ENCODE data around the gene P2RY14. TPM values are rescaled to one million over a fixed set of nuclear protein-coding genes. Genes with fewer than 3 reads are reported as not detected.

P2RY14 gene
- total RNA-seq, 1 donor from 2014 or later = not detected

DNA sequence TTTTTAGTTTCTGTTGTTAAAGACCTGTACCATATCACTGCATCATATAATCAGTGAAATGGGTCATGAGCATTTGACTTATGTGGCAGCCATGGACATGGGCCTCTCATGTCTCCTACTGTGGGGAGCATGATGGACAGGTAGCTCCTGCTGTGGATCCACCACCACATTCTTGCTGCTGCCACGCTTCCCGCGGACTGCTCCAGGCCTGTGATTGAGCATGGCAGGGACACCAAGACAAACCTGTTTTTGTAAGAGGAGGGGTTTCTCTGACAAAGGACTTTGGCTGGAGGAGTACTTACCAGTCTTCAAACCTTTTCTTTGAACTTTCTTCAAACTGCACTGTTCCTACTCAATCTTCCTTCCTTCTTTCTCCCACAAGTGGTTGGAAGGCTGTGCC lies 17.9 kb upstream of the P2RY14 start:
- Mint-ChIP-seq H3K36me3 (ENCODE audit: low read depth) (no peaks in the 10 kb centered on the region), H3K9me3 (ENCODE audit: low read depth) (no peaks in the 10 kb centered on the region), H3K4me1 (ENCODE audit: low read depth) (peaks cover 7% of the 10 kb centered on the region), H3K27ac (ENCODE audit: unreplicated experiment) (no peak overlapping the region), H3K27me3 (ENCODE audit: low read depth) (no peaks in the 10 kb centered on the region), H3K4me3 (ENCODE audit: unreplicated experiment) (no peak overlapping the region)
- TF ChIP-seq, protein P1, sequence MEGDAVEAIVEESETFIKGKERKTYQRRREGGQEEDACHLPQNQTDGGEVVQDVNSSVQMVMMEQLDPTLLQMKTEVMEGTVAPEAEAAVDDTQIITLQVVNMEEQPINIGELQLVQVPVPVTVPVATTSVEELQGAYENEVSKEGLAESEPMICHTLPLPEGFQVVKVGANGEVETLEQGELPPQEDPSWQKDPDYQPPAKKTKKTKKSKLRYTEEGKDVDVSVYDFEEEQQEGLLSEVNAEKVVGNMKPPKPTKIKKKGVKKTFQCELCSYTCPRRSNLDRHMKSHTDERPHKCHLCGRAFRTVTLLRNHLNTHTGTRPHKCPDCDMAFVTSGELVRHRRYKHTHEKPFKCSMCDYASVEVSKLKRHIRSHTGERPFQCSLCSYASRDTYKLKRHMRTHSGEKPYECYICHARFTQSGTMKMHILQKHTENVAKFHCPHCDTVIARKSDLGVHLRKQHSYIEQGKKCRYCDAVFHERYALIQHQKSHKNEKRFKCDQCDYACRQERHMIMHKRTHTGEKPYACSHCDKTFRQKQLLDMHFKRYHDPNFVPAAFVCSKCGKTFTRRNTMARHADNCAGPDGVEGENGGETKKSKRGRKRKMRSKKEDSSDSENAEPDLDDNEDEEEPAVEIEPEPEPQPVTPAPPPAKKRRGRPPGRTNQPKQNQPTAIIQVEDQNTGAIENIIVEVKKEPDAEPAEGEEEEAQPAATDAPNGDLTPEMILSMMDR (IDR thresholded peaks at IDR 0.05) = no peak
- no peak for DNase-seq (ENCODE audit: low spot score)

DNA sequence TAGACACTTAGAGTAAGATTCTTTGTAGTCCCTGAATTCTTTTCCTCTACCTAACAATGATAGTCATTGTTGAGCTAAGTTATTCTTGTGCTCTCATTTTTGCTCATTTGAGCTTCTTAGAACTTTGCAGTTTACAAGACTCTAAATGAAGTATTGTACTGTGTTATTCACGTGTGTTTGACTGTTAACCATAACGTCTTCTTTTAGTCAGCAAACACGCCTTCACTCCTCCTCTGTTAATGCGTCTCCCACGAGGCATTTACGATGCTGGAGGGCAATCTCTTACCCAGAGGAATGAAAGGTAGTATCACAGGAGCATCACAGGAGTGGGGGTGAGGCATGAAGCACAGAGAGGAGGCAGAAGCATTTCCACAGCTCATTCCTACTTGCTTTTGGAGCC lies 14.8 kb upstream of the P2RY14 start:
- TF ChIP-seq, protein P1 (IDR thresholded peaks at IDR 0.05) = no peak
- H3K36me3 Mint-ChIP-seq (ENCODE audit: low read depth) = no peaks in the 10 kb centered on the region
- DNase-seq (ENCODE audit: low spot score) = no peak
- no peaks in the 10 kb centered on the region for H3K27me3 Mint-ChIP-seq (ENCODE audit: low read depth)
- H3K9me3 Mint-ChIP-seq (ENCODE audit: low read depth) = no peaks in the 10 kb centered on the region
- no peak overlapping the region for H3K27ac Mint-ChIP-seq (ENCODE audit: unreplicated experiment)
- H3K4me3 Mint-ChIP-seq (ENCODE audit: unreplicated experiment) = no peak overlapping the region
- H3K4me1 Mint-ChIP-seq (ENCODE audit: low read depth) = peaks cover 7% of the 10 kb centered on the region

DNA sequence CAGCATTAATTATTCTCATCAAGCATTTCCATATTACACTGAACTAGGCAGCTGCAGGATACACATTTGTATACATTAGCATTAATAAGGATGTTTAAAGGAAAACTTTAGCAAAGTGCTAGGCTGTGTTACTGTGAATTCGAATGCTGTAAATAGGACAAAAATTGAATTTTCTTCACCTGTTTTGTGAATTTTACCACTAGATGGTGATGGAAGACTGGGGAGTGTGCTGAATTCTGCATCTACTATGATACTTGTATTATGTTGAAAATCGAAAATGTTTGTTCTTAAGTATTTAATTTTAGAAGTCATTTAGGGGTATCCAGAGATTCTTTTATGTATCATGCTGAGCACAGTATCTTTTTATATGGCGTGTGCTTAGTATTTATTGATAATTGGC lies 12.3 kb upstream of the P2RY14 start:
- Mint-ChIP-seq H3K36me3 (ENCODE audit: low read depth) (no peaks in the 10 kb centered on the region), H3K27ac (ENCODE audit: unreplicated experiment) (no peak overlapping the region), H3K4me1 (ENCODE audit: low read depth) (no peaks in the 10 kb centered on the region), H3K9me3 (ENCODE audit: low read depth) (no peaks in the 10 kb centered on the region), H3K4me3 (ENCODE audit: unreplicated experiment) (no peak overlapping the region), H3K27me3 (ENCODE audit: low read depth) (no peaks in the 10 kb centered on the region)
- TF ChIP-seq, protein P1 (IDR thresholded peaks at IDR 0.05) = peak; percentile 88
- DNase-seq (ENCODE audit: low spot score) = no peak

DNA sequence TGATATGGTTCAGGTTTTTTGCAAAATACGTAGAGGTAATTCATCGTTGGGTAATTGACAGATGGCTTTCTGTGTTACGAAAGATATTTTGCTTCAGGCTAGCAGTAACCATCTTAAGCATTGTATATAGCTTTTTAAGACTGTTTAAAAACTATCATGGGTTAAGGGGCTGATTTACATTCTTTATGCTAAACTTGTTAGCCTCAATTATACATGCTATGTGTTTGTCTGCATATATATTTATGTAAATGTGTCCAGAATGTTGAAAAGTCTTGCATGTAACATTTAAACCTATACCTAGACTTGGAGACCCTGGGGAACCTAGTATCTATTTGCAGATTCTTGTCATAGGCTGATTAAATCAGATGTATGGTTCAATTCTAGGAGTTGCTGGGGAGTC lies 11.1 kb upstream of the P2RY14 start:
- H3K27ac Mint-ChIP-seq (ENCODE audit: unreplicated experiment) = no peak overlapping the region
- H3K27me3 Mint-ChIP-seq (ENCODE audit: low read depth) = no peaks in the 10 kb centered on the region
- no peak for DNase-seq (ENCODE audit: low spot score)
- no peaks in the 10 kb centered on the region for H3K36me3 Mint-ChIP-seq (ENCODE audit: low read depth)
- no peaks in the 10 kb centered on the region for H3K9me3 Mint-ChIP-seq (ENCODE audit: low read depth)
- H3K4me1 Mint-ChIP-seq (ENCODE audit: low read depth) = no peaks in the 10 kb centered on the region
- TF ChIP-seq, protein P1 (IDR thresholded peaks at IDR 0.05) = no peak
- no peak overlapping the region for H3K4me3 Mint-ChIP-seq (ENCODE audit: unreplicated experiment)

DNA sequence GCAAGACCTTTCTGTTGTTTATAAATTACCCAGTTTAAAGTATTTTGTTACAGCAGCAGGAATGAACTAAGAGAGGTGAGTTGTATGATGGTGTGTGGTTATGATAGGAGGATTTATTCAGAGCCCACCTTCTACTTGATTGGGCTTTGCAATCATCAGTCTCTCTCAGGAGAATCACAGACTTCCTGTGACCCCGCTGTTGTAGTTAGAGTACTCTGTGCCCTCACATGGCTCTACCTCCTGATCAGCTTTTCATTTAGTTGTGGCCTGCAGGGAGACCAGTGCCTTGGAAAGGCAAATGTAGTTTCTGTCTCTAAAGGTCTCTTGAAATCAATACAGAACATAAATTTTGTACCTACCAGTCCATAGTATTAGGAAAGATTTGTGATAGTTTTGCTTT lies 7.6 kb upstream of the P2RY14 start:
- DNase-seq (ENCODE audit: low spot score) = no peak
- TF ChIP-seq, protein P1 (IDR thresholded peaks at IDR 0.05) = no peak
- Mint-ChIP-seq H3K9me3 (ENCODE audit: low read depth) (no peaks in the 10 kb centered on the region), H3K4me3 (ENCODE audit: unreplicated experiment) (no peak overlapping the region), H3K4me1 (ENCODE audit: low read depth) (peaks cover 11% of the 10 kb centered on the region), H3K27me3 (ENCODE audit: low read depth) (no peaks in the 10 kb centered on the region), H3K36me3 (ENCODE audit: low read depth) (no peaks in the 10 kb centered on the region), H3K27ac (ENCODE audit: unreplicated experiment) (no peak overlapping the region)

Data from chondrocyte (in vitro differentiated cells).